ENCODE measurements around the gene AMZ2. TPM values are rescaled to one million over a fixed set of nuclear protein-coding genes. Genes with fewer than 3 reads are reported as not detected.

The AMZ2 gene
- total RNA-seq, 4 donors from 2014 or later, result 32.7 to 45.6 (median 32.8) TPM; not detected in 1

DNA sequence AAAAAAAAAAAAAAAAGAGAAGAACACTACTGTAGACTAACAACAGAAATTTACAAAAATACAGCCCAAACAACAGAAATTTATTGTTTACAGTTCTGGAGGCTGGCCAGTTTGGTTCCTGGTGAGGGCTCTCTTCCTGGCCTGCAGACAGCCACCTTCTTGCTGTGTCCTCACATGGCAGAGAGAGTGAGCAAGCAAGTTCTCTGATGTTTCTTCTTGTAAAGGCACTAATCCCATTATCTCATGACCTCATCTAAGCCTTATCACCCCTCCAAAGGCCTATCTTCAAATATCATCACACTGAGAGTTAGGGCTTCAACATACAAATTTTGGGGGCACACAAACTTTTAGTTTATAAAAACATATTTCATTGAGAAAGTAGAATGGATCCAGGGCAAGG is 50.8 kb downstream of the AMZ2 start:
- in situ Hi-C loops (cut with MboI; ENCODE audit: low pct_ligation_motif_present in 1 of 4, low pct_unique_long_range_greater_than_20kb in 1 of 4, low sequenced_read_pairs in 3 of 4), result no loop called here
- Histone ChIP-seq H3K4me3 (no peak overlapping the region), H3K36me3 (no peaks in the 10 kb centered on the region), H3K9me3 (no peaks in the 10 kb centered on the region), H3K27me3 (peaks cover 29% of the 10 kb centered on the region), H3K27ac (no peak overlapping the region), H3K4me1 (no peaks in the 10 kb centered on the region)
- intact Hi-C loops (cut with DNase I; ENCODE audit: low total_unique reads), result no loop called here
- no peak for TF ChIP-seq POLR2A (IDR thresholded peaks at IDR 0.05)
- TF ChIP-seq POLR2AphosphoS5 (IDR thresholded peaks at IDR 0.05), result no peak
- no peak for TF ChIP-seq EP300 (IDR thresholded peaks at IDR 0.05; ENCODE audit: low read depth)
- TF ChIP-seq, protein P1, sequence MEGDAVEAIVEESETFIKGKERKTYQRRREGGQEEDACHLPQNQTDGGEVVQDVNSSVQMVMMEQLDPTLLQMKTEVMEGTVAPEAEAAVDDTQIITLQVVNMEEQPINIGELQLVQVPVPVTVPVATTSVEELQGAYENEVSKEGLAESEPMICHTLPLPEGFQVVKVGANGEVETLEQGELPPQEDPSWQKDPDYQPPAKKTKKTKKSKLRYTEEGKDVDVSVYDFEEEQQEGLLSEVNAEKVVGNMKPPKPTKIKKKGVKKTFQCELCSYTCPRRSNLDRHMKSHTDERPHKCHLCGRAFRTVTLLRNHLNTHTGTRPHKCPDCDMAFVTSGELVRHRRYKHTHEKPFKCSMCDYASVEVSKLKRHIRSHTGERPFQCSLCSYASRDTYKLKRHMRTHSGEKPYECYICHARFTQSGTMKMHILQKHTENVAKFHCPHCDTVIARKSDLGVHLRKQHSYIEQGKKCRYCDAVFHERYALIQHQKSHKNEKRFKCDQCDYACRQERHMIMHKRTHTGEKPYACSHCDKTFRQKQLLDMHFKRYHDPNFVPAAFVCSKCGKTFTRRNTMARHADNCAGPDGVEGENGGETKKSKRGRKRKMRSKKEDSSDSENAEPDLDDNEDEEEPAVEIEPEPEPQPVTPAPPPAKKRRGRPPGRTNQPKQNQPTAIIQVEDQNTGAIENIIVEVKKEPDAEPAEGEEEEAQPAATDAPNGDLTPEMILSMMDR (IDR thresholded peaks at IDR 0.05), result no peak
- no peak for DNase-seq

DNA sequence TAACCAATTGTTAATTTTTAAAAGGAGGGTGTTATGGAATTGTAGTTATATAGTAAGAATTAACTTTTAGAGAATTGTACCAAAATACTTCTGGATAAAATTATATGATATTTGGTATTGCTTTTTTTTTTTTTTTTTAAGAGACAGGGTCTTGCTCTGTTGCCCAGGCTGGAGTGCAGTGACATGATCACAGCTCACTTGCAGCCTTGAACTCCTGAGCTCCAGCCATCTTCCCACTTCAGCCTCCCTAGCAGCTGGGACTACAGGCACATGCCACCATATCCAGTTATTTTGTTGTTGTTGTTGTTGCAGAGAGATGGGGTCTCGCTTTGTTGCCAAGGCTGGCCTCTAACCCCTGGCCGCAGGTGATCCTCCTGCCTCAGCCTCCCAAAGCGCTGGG is 52.0 kb downstream of the AMZ2 start:
- H3K4me3 ChIP-seq, result no peak overlapping the region
- in situ Hi-C loops (cut with MboI; ENCODE audit: low pct_ligation_motif_present in 1 of 4, low pct_unique_long_range_greater_than_20kb in 1 of 4, low sequenced_read_pairs in 3 of 4) (no loop called here), intact Hi-C loops (cut with DNase I; ENCODE audit: low total_unique reads) (no loop called here)
- no peaks in the 10 kb centered on the region for H3K4me1 ChIP-seq
- H3K27me3 ChIP-seq, result peaks cover 17% of the 10 kb centered on the region
- TF ChIP-seq EP300 (IDR thresholded peaks at IDR 0.05; ENCODE audit: low read depth), result no peak
- TF ChIP-seq POLR2AphosphoS5 (IDR thresholded peaks at IDR 0.05), result no peak
- TF ChIP-seq, protein P1 (IDR thresholded peaks at IDR 0.05), result no peak
- no peak for TF ChIP-seq POLR2A (IDR thresholded peaks at IDR 0.05)
- no peak overlapping the region for H3K27ac ChIP-seq
- no peaks in the 10 kb centered on the region for H3K9me3 ChIP-seq
- H3K36me3 ChIP-seq, result no peaks in the 10 kb centered on the region
- no peak for DNase-seq
- whole genome bisulfite sequencing, 2 donors (ENCODE audit: low coverage in 1 of 2), result 98% methylated on average over 3 of the region's 3 CpGs; no CpG with 5 or more reads in 1 of the 2 donors

DNA sequence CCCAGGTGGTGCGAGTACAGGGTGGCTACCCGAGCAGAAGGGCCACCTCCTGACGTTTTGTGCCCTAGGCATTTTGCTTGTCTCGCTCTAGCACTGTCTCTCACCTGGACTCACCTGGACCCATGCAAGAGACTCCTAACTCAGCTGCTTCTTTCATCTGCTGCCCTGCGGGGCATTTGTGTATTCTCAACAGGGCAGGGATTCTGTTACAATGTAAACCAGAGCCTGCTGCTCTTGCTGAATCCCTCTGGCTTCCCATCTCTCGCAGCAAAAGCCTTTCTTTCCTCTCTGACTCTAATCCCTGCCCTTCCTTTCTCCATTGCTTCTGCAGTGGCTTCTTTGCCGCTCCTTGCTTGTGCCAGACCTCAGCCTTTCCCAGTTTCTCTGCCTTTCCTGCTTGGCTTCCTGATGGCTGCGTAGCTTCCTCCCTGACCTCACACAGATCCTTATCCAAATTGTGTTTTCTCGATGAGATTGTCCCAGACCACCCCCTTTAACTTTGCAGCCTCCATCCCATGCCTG is 53.7 kb downstream of the AMZ2 start:
- peaks cover under 1% of the 10 kb centered on the region for H3K27me3 ChIP-seq
- WGBS, 2 donors (ENCODE audit: low coverage in 1 of 2), result 66 to 75% methylated on average over 8 to 9 of the region's 9 CpGs
- H3K27ac ChIP-seq, result no peak overlapping the region
- H3K4me1 ChIP-seq, result no peaks in the 10 kb centered on the region
- no peaks in the 10 kb centered on the region for H3K36me3 ChIP-seq
- no peaks in the 10 kb centered on the region for H3K9me3 ChIP-seq
- in situ Hi-C loops (cut with MboI; ENCODE audit: low pct_ligation_motif_present in 1 of 4, low pct_unique_long_range_greater_than_20kb in 1 of 4, low sequenced_read_pairs in 3 of 4), result no loop called here
- DNase-seq, result no peak
- TF ChIP-seq, protein P1 (IDR thresholded peaks at IDR 0.05), result no peak
- TF ChIP-seq POLR2AphosphoS5 (IDR thresholded peaks at IDR 0.05), result no peak
- no peak for TF ChIP-seq POLR2A (IDR thresholded peaks at IDR 0.05)
- TF ChIP-seq EP300 (IDR thresholded peaks at IDR 0.05; ENCODE audit: low read depth), result no peak
- intact Hi-C loops (cut with DNase I; ENCODE audit: low total_unique reads), result no loop called here
- no peak overlapping the region for H3K4me3 ChIP-seq

DNA sequence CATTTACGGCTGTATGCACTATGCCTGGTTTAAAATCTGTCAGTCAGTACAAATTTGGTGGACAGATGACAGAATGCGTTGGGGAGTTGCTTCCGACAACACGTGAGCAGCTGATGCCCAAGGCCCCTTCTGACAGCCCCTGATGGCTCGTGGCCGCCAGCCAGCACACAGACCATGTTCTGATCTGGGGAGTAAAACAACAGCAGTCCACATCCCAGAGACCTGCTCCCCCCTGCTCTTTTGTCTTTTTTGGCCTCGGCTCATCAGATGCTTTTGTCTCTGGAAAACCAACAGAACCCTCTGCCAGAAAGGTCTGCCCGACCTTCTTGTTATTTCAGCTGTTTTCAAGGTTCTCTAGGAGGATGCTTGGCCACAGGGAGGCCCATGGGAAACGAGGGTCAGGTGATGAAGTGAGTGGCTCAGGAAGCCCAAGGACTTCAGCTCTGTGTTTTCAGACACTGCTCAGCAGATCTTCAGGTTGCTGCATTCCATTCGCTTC is 54.3 kb downstream of the AMZ2 start:
- Histone ChIP-seq H3K4me1 (no peaks in the 10 kb centered on the region), H3K9me3 (no peaks in the 10 kb centered on the region), H3K27me3 (no peaks in the 10 kb centered on the region), H3K4me3 (no peak overlapping the region), H3K36me3 (no peaks in the 10 kb centered on the region), H3K27ac (no peak overlapping the region)
- 80 to 91% methylated on average over 3 to 10 of the region's 10 CpGs for WGBS, 2 donors (ENCODE audit: low coverage in 1 of 2)
- TF ChIP-seq EP300 (IDR thresholded peaks at IDR 0.05; ENCODE audit: low read depth), result no peak
- TF ChIP-seq POLR2AphosphoS5 (IDR thresholded peaks at IDR 0.05), result no peak
- intact Hi-C loops (cut with DNase I; ENCODE audit: low total_unique reads) (no loop called here), in situ Hi-C loops (cut with MboI; ENCODE audit: low pct_ligation_motif_present in 1 of 4, low pct_unique_long_range_greater_than_20kb in 1 of 4, low sequenced_read_pairs in 3 of 4) (no loop called here)
- no peak for DNase-seq

DNA sequence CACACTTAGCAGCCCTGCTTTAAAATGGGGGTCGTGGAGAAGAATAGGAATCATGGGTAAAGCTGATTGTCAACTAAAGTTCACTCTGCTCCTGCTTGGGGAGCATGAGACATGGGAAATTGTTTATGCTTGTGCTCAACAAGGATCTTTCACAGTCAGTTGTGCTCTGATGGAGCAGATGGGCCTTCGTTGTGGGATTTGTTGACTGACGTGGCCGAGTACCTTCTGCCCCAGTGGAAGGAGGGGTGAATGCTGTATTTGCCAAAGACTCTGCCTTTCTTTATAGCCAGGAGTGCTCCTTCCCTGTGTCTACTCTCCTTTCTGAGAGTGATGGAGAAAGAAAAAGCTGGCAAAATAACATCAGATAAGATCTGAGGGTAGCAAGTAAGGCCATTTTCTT is 54.8 kb downstream of the AMZ2 start:
- intact Hi-C loops (cut with DNase I; ENCODE audit: low total_unique reads), result no loop called here
- in situ Hi-C loops (cut with MboI; ENCODE audit: low pct_ligation_motif_present in 1 of 4, low pct_unique_long_range_greater_than_20kb in 1 of 4, low sequenced_read_pairs in 3 of 4), result no loop called here
- no peak for DNase-seq
- no peak overlapping the region for H3K27ac ChIP-seq
- no peaks in the 10 kb centered on the region for H3K9me3 ChIP-seq
- WGBS, 2 donors (ENCODE audit: low coverage in 1 of 2), result 40 to 80% methylated on average over 1 to 4 of the region's 4 CpGs
- no peak overlapping the region for H3K4me3 ChIP-seq
- H3K36me3 ChIP-seq, result no peaks in the 10 kb centered on the region
- H3K4me1 ChIP-seq, result no peaks in the 10 kb centered on the region
- no peaks in the 10 kb centered on the region for H3K27me3 ChIP-seq
- TF ChIP-seq POLR2AphosphoS5 (IDR thresholded peaks at IDR 0.05) (no peak), POLR2A (IDR thresholded peaks at IDR 0.05) (no peak), EP300 (IDR thresholded peaks at IDR 0.05; ENCODE audit: low read depth) (no peak)
- TF ChIP-seq, protein P1 (IDR thresholded peaks at IDR 0.05), result no peak

Data from transverse colon (tissue), 4 donors.